ENCODE measurements around the gene PTPRN2.

- TF ChIP-seq CTCF (IDR thresholded peaks at IDR 0.05; ENCODE audit: control extremely low read depth in 1 of 3, insufficient read depth in 1 of 3, low read depth in 1 of 3, low read length in 3 of 3) (no peak), YY1 (IDR thresholded peaks at IDR 0.05; ENCODE audit: low read depth, low read length) (no peak), EP300 (IDR thresholded peaks at IDR 0.05; ENCODE audit: borderline replicate concordance in 1 of 2, low read depth in 2 of 2, low read length in 2 of 2) (no peak), SP1 (IDR thresholded peaks at IDR 0.05; ENCODE audit: low read depth, low read length) (no peak), POLR2AphosphoS5 (IDR thresholded peaks at IDR 0.05; ENCODE audit: low read depth, low read length) (no peak), SP2 (IDR thresholded peaks at IDR 0.05; ENCODE audit: low read length) (no peak), POLR2A (IDR thresholded peaks at IDR 0.05; ENCODE audit: control extremely low read depth in 1 of 2, low read depth in 2 of 2, low read length in 2 of 2) (no peak), TCF12 (IDR thresholded peaks at IDR 0.05; ENCODE audit: low read depth, low read length) (no peak), SIN3A (conservative IDR thresholded peaks at IDR 0.05 in 1 of 2, IDR thresholded peaks at IDR 0.05 in 1 of 2; ENCODE audit: low read depth in 1 of 2, low read length in 2 of 2) (no peak), TEAD4 (IDR thresholded peaks at IDR 0.05; ENCODE audit: low read depth, low read length) (no peak)
These were observed 590.6 kb downstream of the PTPRN2 start for GRCh38 chr7:157997080-157997440.

Measured in H1 (cell line).